Heart left ventricle (tissue), 16 donors: ENCODE results near the gene RIOX2. TPM values are rescaled to one million over a fixed set of nuclear protein-coding genes. Genes with fewer than 3 reads are reported as not detected.

ENCODE experiments used
- ATAC-seq, 4 donors: fragments of 200-7000 bp; cut with Tn5 transposase; one replicate each; pipeline ENCODE4 v1.9.1; 2020 to 2022; ENCODE audit warnings: moderate library complexity in 4 of 4, mild to moderate bottlenecking in 3 of 4, moderate number of reproducible peaks in 1 of 4
- DNase-seq, 5 donors: peaks; one replicate each; pipeline ENCODE4 v3.0.0-alpha.2; 2020
- H3K27ac ChIP-seq, 12 donors: fragments of 200-600 bp; sonication (generic) in 4 of 12; one replicate each; pipeline versions ENCODE4 v1.5.0 to v1.8.0; 2016 to 2022; ENCODE audit warnings: mild to moderate bottlenecking in 2 of 12
- H3K27me3 ChIP-seq, 9 donors: fragments of 200-600 bp; sonication (generic) in 2 of 9; one replicate each; pipeline versions ENCODE4 v1.5.1 to v1.8.0; 2016 to 2022; ENCODE audit warnings: mild to moderate bottlenecking in 3 of 9
- H3K36me3 ChIP-seq, 9 donors: fragments of 200-600 bp; sonication (generic) in 2 of 9; one replicate each; pipeline versions ENCODE4 v1.5.0 to v1.8.0; 2018 to 2022; ENCODE audit warnings: mild to moderate bottlenecking in 2 of 9
- H3K4me1 ChIP-seq, 12 donors: fragments of 200-600 bp; sonication (generic) in 4 of 12; one replicate each; pipeline versions ENCODE4 v1.5.0 to v1.8.0; 2016 to 2022; ENCODE audit warnings: mild to moderate bottlenecking in 3 of 12
- H3K4me3 ChIP-seq, 12 donors: fragments of 200-600 bp; sonication (generic) in 4 of 12; one replicate each; pipeline versions ENCODE4 v1.5.0 to v1.8.0; 2017 to 2022; ENCODE audit warnings: mild to moderate bottlenecking in 9 of 12, moderate library complexity in 4 of 12
- H3K9me3 ChIP-seq, 12 donors: fragments of 200-600 bp; sonication (generic) in 4 of 12; one replicate each; pipeline versions ENCODE4 v1.5.0 to v1.8.0; 2016 to 2022; ENCODE audit warnings: mild to moderate bottlenecking in 1 of 12
- CTCF ChIP-seq, 12 donors: fragments of 200-600 bp; sonication (generic) in 4 of 12; IDR thresholded peaks; one replicate each; pipeline versions ENCODE4 v1.5.0 to v1.8.0; 2018 to 2022; ENCODE audit warnings: antibody characterized with exemption in 12 of 12, mild to moderate bottlenecking in 5 of 12
- POLR2A ChIP-seq, 2 donors: fragments of 450-650 bp; IDR thresholded peaks; one replicate each; pipeline ENCODE4 v1.6.1; 2017; ENCODE audit warnings: antibody characterized with exemption in 2 of 2, mild to moderate bottlenecking in 2 of 2, moderate library complexity in 2 of 2
- WGBS, 4 donors: extraction: QIAGEN DNeasy Blood & Tissue Kit in 2 of 4; methylation state at CpG; one replicate each; pipeline versions ENCODE4 v1.1.5 to v1.1.7; 2013 to 2018; 5-methylcytosine and 5-hydroxymethylcytosine counted together
- intact Hi-C, 10 donors: fragments of 100-400 bp; cut with DNase I; formaldehyde crosslinking; loops; one replicate each; pipeline versions ENCODE4 v1.11.1 to v1.14.2; 2022
- polyA plus RNA-seq, 2 donors: library from polyadenylated mRNA; stranded (reverse); fragments of 200-250 nt; gene quantifications; one replicate each; pipeline ENCODE4 v1.2.3, GENCODE V29; 2013
- total RNA-seq, 9 donors: library from RNA; depleted of rRNA in 2 of 9; stranded (reverse); fragments of >200 nt in 2 of 9; fragmentation: NEBNext Ultra II Directional in 3 of 9; extraction: Animal tissue kit (Norgen Biotek cat#: 25700) in 3 of 9; gene quantifications; one replicate each; pipeline versions ENCODE4 v1.1.0 to v1.2.4, GENCODE V29; 2016 to 2023
- donor health status: ischemic (EF 13 %, LVEDD 7.1; RV severe dilation, severe dysfunction).
- donor health status: healthy with polysubstance abuse.
- donor health status: DM: no; HTN: yes; CAD: no.
- donor health status: DM: no; HTN: no; CAD: no.
- donor health status: ischemic (EF 25% LVEDD 6.9; RV normal size, moderate dysfunction).
- donor health status: ischemic (EF 25% LVEDD 5.7; RV mildly dilated, moderate dysfunction).
- donor health status: healthy.
- donor health status: DM: yes; HTN: yes; CAD: no.
- donor health status: ischemic (EF 35%, LVEDD 5.7; RV mildly dilated, moderate dysfunction).
- donor health status: nonischemic (EF 11% LVEDD 7.7; RV severe dilation, severe dysfunction).
- donor health status: DM: yes; HTN: yes; CAD: no.
- donor health status: PGD.
- donor health status: ischemic (EF 29% LVEDD 5.4; RV normal size, mild dysfunction).
- donor health status: nonischemic (EF 23%, LVEDD 6.1; RV moderate dilation, normal function).

RIOX2 gene
- total and polyA plus RNA-seq, 11 donors = 8.9 to 15.9 (median 12.1) TPM

DNA sequence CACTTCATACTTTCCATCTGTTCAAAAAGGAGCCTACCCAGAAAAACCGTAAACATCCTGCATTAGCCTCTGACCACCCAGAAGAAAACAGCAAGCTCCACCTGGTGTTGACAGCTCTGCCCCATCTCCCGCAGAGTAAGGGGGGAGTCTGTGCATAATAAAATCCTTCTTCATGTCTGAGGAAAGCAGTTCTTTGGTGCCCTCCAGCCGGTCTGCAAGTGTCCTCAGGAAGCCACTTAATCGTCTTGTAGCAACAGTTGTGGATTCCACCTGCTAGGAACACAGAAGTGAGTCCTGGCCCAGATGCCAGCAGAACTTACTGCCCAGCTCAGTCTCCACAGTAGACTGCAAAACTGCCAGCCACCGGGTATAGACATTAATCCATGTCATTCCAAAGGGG lies 22.5 kb downstream of the RIOX2 start:
- Histone ChIP-seq H3K4me1 (no peaks in the 10 kb centered on the region), H3K4me3 (no peak overlapping the region), H3K9me3 (no peaks in the 10 kb centered on the region), H3K27me3 (no peaks in the 10 kb centered on the region), H3K36me3 (peaks cover 0 to 100% (median 92%) of the 10 kb centered on the region in 9 donors), H3K27ac (no peak overlapping the region)
- TF ChIP-seq CTCF (IDR thresholded peaks at IDR 0.05) (no peak), POLR2A (IDR thresholded peaks at IDR 0.05) (no peak)
- 72 to 80% (median 75%) methylated on average over 5 of the region's 5 CpGs for WGBS, 4 donors
- ATAC-seq (no peak), DNase-seq (no peak)
- intact Hi-C loops = loop anchor here in 4 of 10 donors (5.0 to 10.0 kb wide), 2 partner anchors 152 to 155 kb away; no protein-coding TSS in a partner anchor

DNA sequence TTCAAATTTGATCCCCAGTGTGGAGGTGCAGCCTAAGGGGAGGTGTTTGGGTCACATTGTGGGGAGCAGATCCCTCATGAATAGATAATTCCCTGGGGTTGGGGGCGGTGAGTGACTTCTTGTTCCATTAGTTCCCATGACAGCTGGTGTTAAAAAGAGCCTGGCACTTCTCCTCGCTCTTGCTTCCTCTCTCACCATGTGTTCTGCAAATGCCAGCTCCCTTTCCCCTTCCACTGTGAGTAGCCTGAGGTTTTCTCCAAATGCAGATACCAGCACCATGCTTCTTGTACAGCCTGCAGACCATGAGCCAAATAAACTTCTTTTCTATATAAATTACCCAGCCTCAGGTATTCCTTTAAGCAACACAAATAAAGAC lies 23.1 kb downstream of the RIOX2 start:
- no peak for DNase-seq
- Histone ChIP-seq H3K4me3 (no peak overlapping the region), H3K27me3 (no peaks in the 10 kb centered on the region), H3K27ac (no peak overlapping the region), H3K9me3 (no peaks in the 10 kb centered on the region), H3K36me3 (peaks cover 0 to 100% (median 93%) of the 10 kb centered on the region in 9 donors), H3K4me1 (no peaks in the 10 kb centered on the region)
- intact Hi-C loops = loop anchor here in 3 of 10 donors (10.0 kb wide), 1 partner anchor 154 kb away; no protein-coding TSS in a partner anchor
- 76 to 87% (median 83%) methylated on average over 2 of the region's 2 CpGs for WGBS, 4 donors
- TF ChIP-seq POLR2A (IDR thresholded peaks at IDR 0.05) = no peak
- no peak for TF ChIP-seq CTCF (IDR thresholded peaks at IDR 0.05)
- ATAC-seq = no peak

DNA sequence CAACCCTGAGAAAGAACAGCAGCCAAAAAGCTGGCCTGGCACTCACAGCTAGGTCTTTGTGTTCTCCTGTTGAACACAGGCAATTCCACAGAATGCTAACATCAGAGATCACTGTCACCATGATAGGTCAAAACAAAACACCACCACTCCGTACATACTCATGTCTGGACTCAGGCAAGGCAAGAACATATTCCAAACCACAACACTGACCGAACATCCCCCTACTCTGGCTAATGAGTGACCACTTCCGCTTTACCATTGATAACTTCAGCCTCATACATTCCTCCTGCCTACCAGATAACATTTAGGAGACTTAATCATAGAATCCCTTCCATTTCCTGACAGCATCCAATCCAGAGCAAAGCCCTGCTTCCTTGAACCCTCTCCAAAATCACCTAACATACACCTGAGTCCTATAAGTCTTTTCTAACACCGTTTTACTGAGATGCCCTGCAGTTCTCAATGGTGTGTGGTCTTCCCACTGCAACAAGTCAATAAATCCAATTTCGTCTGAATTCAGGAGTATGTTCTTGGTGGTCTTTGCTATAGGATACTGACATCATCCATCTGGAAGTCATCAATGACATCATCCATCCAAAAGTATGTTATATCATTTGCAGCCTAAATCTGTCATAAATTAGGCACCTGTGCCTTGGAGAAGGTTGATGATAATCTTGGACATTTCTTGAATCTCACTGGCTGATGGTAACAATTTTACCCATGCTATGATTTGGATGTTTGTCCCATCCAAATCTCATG lies 23.7 kb downstream of the RIOX2 start:
- H3K27ac ChIP-seq = no peak overlapping the region
- 82 to 90% (median 85%) methylated on average over 5 of the region's 5 CpGs for WGBS, 4 donors

More for the DNA sequence above, 23.7 kb downstream of the RIOX2 start:
- Histone ChIP-seq H3K4me1 (no peaks in the 10 kb centered on the region), H3K36me3 (peaks cover 0 to 100% (median 93%) of the 10 kb centered on the region in 9 donors), H3K4me3 (no peak overlapping the region), H3K9me3 (no peaks in the 10 kb centered on the region), H3K27me3 (no peaks in the 10 kb centered on the region)
- no peak for TF ChIP-seq CTCF (IDR thresholded peaks at IDR 0.05)
- no peak for TF ChIP-seq POLR2A (IDR thresholded peaks at IDR 0.05)
- DNase-seq (no peak), ATAC-seq (no peak)
- intact Hi-C loops = loop anchor here in 3 of 10 donors (10.0 kb wide), 1 partner anchor 154 kb away; no protein-coding TSS in a partner anchor
